ENCODE results near the gene CWC25. TPM values are rescaled to one million over a fixed set of nuclear protein-coding genes. Genes with fewer than 3 reads are reported as not detected.
"Not testable (repeated sequence)": the region's sequence is repeated elsewhere in the genome, so short reads cannot be mapped to it uniquely, and the experiment has no call there.

Gene CWC25
- total RNA-seq, 1 donor from 2014 or later, result 25.5 TPM

DNA sequence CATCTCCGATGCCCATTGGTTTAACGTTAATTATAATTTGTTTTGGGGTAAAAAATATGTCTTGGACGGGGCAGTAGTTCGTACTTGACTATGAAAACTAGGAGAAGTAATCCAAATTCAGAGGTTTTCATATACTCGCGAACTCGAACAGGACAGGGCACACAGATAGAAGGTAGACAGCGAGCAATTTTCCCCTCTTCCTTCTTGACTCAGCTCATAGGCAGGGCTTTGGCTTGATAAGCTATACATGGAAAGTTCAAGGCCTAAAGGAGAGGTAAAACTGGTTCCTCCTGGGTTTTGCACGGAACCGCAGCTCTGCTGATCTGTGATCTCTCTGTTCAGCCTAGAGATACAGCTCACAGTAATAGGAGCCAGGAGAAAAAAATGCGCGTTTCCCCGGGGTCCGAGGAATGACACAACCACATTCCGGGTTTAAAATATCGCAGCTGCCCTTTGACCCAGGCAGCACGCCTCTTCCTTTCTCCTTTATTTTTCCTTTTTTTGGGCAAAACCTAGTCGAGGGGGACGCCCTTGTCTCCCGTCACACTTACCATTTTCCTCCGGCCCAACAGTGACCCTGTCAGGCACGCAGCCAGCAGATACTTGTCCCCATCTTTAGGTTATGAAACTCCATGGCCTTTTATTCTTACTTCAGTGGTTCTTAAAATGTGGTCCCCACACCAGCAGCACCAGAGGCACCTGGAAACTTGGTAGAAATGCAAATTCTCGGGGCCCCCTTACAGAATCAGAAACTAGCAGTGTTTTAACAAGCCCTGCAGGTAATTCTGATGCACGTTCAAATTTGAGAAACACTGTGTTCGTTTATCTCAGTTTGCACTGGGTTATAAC is 43.1 kb upstream of the CWC25 start:
- Histone ChIP-seq H3K9me3 (no peaks in the 10 kb centered on the region), H3K27ac (peak overlapping the region; percentile 95), H3K4me1 (peaks cover 36% of the 10 kb centered on the region), H3K4me3 (peak overlapping the region; percentile 91 to 96), H3K36me3 (no peaks in the 10 kb centered on the region), H3K27me3 (no peaks in the 10 kb centered on the region)
- TF ChIP-seq POLR2AphosphoS5 (IDR thresholded peaks at IDR 0.05; ENCODE audit: insufficient read depth in 1 of 2, low read depth in 1 of 2) (peak in 1 of 2 donors; percentile 26), POLR2A (IDR thresholded peaks at IDR 0.05) (no peak)
- intact Hi-C loops (cut with DNase I), result no loop called here
- DNase-seq (ENCODE audit: extremely low spot score in 2 of 2), result no peak

- H3K4me3 ChIP-seq, result peak overlapping the region; percentile 91 to 96
- intact Hi-C loops (cut with DNase I), result no loop called here
- H3K36me3 ChIP-seq, result no peaks in the 10 kb centered on the region
- H3K27ac ChIP-seq, result peak overlapping the region; percentile 95
- TF ChIP-seq POLR2AphosphoS5 (IDR thresholded peaks at IDR 0.05; ENCODE audit: insufficient read depth in 1 of 2, low read depth in 1 of 2) (peak in 1 of 2 donors; percentile 46), POLR2A (IDR thresholded peaks at IDR 0.05) (no peak)
- TF ChIP-seq, protein P1, sequence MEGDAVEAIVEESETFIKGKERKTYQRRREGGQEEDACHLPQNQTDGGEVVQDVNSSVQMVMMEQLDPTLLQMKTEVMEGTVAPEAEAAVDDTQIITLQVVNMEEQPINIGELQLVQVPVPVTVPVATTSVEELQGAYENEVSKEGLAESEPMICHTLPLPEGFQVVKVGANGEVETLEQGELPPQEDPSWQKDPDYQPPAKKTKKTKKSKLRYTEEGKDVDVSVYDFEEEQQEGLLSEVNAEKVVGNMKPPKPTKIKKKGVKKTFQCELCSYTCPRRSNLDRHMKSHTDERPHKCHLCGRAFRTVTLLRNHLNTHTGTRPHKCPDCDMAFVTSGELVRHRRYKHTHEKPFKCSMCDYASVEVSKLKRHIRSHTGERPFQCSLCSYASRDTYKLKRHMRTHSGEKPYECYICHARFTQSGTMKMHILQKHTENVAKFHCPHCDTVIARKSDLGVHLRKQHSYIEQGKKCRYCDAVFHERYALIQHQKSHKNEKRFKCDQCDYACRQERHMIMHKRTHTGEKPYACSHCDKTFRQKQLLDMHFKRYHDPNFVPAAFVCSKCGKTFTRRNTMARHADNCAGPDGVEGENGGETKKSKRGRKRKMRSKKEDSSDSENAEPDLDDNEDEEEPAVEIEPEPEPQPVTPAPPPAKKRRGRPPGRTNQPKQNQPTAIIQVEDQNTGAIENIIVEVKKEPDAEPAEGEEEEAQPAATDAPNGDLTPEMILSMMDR (IDR thresholded peaks at IDR 0.05), result peak in 1 of 3 experiments; percentile 27
- peaks cover 28% of the 10 kb centered on the region for H3K4me1 ChIP-seq
- no peaks in the 10 kb centered on the region for H3K27me3 ChIP-seq
- no peaks in the 10 kb centered on the region for H3K9me3 ChIP-seq
- no peak for DNase-seq (ENCODE audit: extremely low spot score in 2 of 2)
Measured at GRCh38 chr17:38867179-38867967, 42.3 kb upstream of the CWC25 start.

DNA sequence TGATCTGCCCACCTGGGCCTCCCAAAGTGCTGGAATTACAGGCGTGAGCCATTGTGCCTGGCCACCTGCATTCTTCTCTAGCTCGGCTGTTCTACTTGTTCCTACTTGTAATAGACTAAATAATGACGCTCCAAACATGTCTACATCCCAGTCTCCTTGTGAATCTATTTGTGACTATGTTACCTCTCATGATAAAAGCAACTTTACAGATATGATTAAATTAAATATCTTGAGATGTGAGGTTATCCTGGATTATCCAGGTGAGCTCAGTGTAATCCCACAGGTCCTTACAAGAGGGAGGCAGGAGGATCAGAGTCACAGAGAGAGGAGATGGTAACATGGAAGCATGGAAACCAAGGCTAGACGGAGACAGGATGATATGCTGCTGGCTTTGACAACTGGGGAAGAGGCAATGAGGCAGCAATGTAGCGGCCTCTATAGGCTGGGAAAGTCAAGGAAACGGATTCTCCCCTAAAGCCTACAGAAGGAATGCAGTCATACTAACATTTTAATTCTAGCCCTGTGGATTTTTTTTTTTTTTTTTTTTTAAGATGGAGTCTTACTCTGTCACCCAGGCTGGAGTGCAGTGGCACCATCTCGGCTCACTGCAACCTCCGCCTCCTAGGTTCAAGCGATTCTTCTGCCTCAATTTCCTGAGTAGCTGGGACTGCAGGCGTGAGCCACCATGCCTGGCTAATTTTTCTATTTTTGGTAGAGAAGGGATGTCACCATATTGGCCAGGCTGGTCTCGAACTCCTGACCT is 39.7 kb upstream of the CWC25 start:
- no peaks in the 10 kb centered on the region for H3K36me3 ChIP-seq
- no peaks in the 10 kb centered on the region for H3K27me3 ChIP-seq
- no peak for DNase-seq (ENCODE audit: extremely low spot score in 2 of 2)
- H3K4me3 ChIP-seq, result no peak overlapping the region
- intact Hi-C loops (cut with DNase I), result no loop called here
- H3K9me3 ChIP-seq, result no peaks in the 10 kb centered on the region
- no peak overlapping the region for H3K27ac ChIP-seq
- H3K4me1 ChIP-seq, result peaks cover 12% of the 10 kb centered on the region
- TF ChIP-seq POLR2A (IDR thresholded peaks at IDR 0.05), result no peak
- TF ChIP-seq, protein P1 (IDR thresholded peaks at IDR 0.05), result no peak
- no peak for TF ChIP-seq POLR2AphosphoS5 (IDR thresholded peaks at IDR 0.05; ENCODE audit: insufficient read depth in 1 of 2, low read depth in 1 of 2)

DNA sequence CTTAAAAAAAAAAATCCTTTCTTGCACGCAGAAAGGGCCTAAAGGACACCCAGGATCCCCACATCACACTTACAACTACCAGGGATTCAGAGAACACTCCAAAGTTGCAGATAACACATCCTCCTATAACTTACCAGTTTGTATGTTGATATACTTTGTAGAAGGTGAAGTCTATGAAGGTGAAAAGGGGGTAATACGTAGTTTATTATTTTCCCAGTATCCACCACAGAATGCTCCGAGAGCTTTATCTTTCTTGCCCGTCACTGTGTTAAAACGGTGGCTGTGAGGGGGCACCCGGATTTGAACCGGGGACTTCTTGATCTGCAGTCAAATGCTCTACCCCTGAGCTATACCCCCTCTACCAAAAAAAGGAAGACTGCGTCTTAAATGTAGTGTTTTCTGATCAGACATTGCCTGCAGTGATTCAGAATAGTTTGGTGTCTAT is 36.3 kb upstream of the CWC25 start:
- H3K27me3 ChIP-seq, result no peaks in the 10 kb centered on the region
- no peaks in the 10 kb centered on the region for H3K4me1 ChIP-seq
- H3K27ac ChIP-seq, result no peak overlapping the region
- H3K9me3 ChIP-seq, result no peaks in the 10 kb centered on the region
- no peaks in the 10 kb centered on the region for H3K36me3 ChIP-seq
- TF ChIP-seq, protein P1 (IDR thresholded peaks at IDR 0.05), result no peak
- no peak for TF ChIP-seq POLR2AphosphoS5 (IDR thresholded peaks at IDR 0.05; ENCODE audit: insufficient read depth in 1 of 2, low read depth in 1 of 2)
- no peak for TF ChIP-seq POLR2A (IDR thresholded peaks at IDR 0.05)
- no peak for DNase-seq (ENCODE audit: extremely low spot score in 2 of 2)
- H3K4me3 ChIP-seq, result no peak overlapping the region
- intact Hi-C loops (cut with DNase I), result no loop called here

DNA sequence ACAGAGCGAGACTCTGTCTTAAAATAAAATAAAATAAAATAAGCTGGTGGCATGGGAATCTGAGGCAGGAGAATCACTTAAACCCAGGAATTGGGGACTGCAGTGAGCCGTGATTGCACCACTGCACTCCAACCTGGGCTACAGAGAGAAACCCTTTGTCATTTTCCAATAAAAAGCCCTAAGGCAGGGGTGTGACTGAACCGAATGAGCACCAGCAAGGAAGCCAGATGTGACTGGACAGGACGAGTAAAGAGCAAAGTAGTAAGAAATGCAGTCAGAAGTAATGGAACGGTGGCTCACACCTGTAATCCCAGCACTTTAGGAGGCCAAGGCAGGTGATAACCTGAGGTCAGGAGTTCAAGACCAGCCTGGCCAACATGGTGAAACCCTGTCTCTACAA is 32.1 kb upstream of the CWC25 start:
- TF ChIP-seq POLR2A (IDR thresholded peaks at IDR 0.05) (no peak), POLR2AphosphoS5 (IDR thresholded peaks at IDR 0.05; ENCODE audit: insufficient read depth in 1 of 2, low read depth in 1 of 2) (no peak)
- TF ChIP-seq, protein P1 (IDR thresholded peaks at IDR 0.05), result no peak
- Histone ChIP-seq H3K27ac (no peak overlapping the region), H3K4me3 (no peak overlapping the region), H3K4me1 (peaks cover 15% of the 10 kb centered on the region), H3K9me3 (no peaks in the 10 kb centered on the region), H3K27me3 (no peaks in the 10 kb centered on the region), H3K36me3 (peaks cover 0 to 5% of the 10 kb centered on the region in 2 donors)
- intact Hi-C loops (cut with DNase I), result no loop called here
- DNase-seq (ENCODE audit: extremely low spot score in 2 of 2), result no peak

GRCh38 chr17:38855101-38855714 is 30.1 kb upstream of the CWC25 start:
- H3K27me3 ChIP-seq; H3K4me3 ChIP-seq; H3K9me3 ChIP-seq; H3K27ac ChIP-seq; DNase-seq (ENCODE audit: extremely low spot score in 2 of 2); intact Hi-C loops (cut with DNase I): not testable (repeated sequence)
- peaks cover 0 to 22% of the 10 kb centered on the region in 2 donors for H3K36me3 ChIP-seq
- H3K4me1 ChIP-seq, result peaks cover 30% of the 10 kb centered on the region
